Stomach (tissue), 9 donors: Measurements from ENCODE around the gene NAP1L4. TPM values are rescaled to one million over a fixed set of nuclear protein-coding genes. Genes with fewer than 3 reads are reported as not detected.

ENCODE experiments used
- DNase-seq, 2 donors: peaks; one replicate each; pipeline versions ENCODE4 v3.0.0 to v3.0.0-alpha.2; 2013 to 2019
- H3K27ac ChIP-seq, 5 donors: fragments of 200-600 bp in 4 of 5; sonication (generic) in 4 of 5; one replicate each; pipeline ENCODE4 v1.5.1; 2013 to 2019; ENCODE audit warnings: mild to moderate bottlenecking in 1 of 5, moderate library complexity in 1 of 5
- H3K27me3 ChIP-seq, 3 donors: fragments of 200-600 bp; sonication (generic); one replicate each; pipeline ENCODE4 v1.5.1; 2017 to 2019; ENCODE audit warnings: mixed run types in 1 of 3
- H3K36me3 ChIP-seq, 4 donors: fragments of 200-600 bp; sonication (generic); 1 replicate in 3 of 4; 2 replicates in 1 of 4; pipeline ENCODE4 v1.5.1; 2016 to 2019
- H3K4me1 ChIP-seq, 4 donors: fragments of 200-600 bp; sonication (generic); one replicate each; pipeline ENCODE4 v1.5.1; 2016 to 2019
- H3K4me3 ChIP-seq, 4 donors: fragments of 200-600 bp; sonication (generic) in 3 of 4; one replicate each; pipeline ENCODE4 v1.5.1; 2016 to 2019; ENCODE audit warnings: mild to moderate bottlenecking in 1 of 4
- H3K9me3 ChIP-seq, 4 donors: fragments of 200-600 bp; sonication (generic); one replicate each; pipeline ENCODE4 v1.5.1; 2016 to 2019
- EP300 ChIP-seq: sonication (generic); formaldehyde crosslinking; IDR thresholded peaks from one replicate; pipeline ENCODE4 v1.6.1; 2017; ENCODE audit warnings: antibody characterized with exemption
- POLR2A ChIP-seq, 4 donors: fragments of 450-650 bp; IDR thresholded peaks; one replicate each; pipeline ENCODE4 v1.6.1; 2016; ENCODE audit warnings: antibody characterized with exemption in 4 of 4, control low read depth in 2 of 4, mild to moderate bottlenecking in 1 of 4, moderate library complexity in 1 of 4
- POLR2AphosphoS5 ChIP-seq, 3 donors: sonication (generic); formaldehyde crosslinking; IDR thresholded peaks; one replicate each; pipeline ENCODE4 v1.6.1; 2016; ENCODE audit warnings: antibody characterized with exemption in 3 of 3
- WGBS, 5 donors: extraction: QIAGEN DNeasy Blood & Tissue Kit in 3 of 5; methylation state at CpG; one replicate each; pipeline versions ENCODE4 v1.1.5 to v1.1.7; 2013 to 2018; 5-methylcytosine and 5-hydroxymethylcytosine counted together
- intact Hi-C: fragments of 100-400 bp; cut with DNase I; formaldehyde crosslinking; loops from one replicate; pipeline ENCODE4 v1.15.1; 2023; ENCODE audit warnings: low total_unique reads
- polyA plus RNA-seq, 3 donors: library from polyadenylated mRNA; stranded (reverse); fragments of 200-250 nt; gene quantifications; one replicate each; pipeline ENCODE4 v1.2.3, GENCODE V29; 2013
- total RNA-seq, 5 donors: library from RNA; depleted of rRNA; stranded (reverse); fragments of >200 nt; gene quantifications; one replicate each; pipeline versions ENCODE4 v1.1.0 to v1.2.3, GENCODE V29; 2014 to 2016
- TF ChIP-seq, protein P1 (sequence below), 7 experiments: fragments of 450-650 bp in 4 of 7; fragments of 200-600 bp in 3 of 7; sonication (generic) in 3 of 7; IDR thresholded peaks; one replicate each; pipeline ENCODE4 v1.5.1; 2016 to 2019; ENCODE audit warnings: antibody characterized with exemption in 7 of 7, control low read depth in 2 of 7, mild to moderate bottlenecking in 1 of 7
- donor health status: healthy with polysubstance abuse.
- donor health status: Bipolar disorder and iron deficiency.
- donor health status: healthy.

Gene NAP1L4
- total and polyA plus RNA-seq, 8 donors, result 61.3 to 438 (median 121) TPM

DNA sequence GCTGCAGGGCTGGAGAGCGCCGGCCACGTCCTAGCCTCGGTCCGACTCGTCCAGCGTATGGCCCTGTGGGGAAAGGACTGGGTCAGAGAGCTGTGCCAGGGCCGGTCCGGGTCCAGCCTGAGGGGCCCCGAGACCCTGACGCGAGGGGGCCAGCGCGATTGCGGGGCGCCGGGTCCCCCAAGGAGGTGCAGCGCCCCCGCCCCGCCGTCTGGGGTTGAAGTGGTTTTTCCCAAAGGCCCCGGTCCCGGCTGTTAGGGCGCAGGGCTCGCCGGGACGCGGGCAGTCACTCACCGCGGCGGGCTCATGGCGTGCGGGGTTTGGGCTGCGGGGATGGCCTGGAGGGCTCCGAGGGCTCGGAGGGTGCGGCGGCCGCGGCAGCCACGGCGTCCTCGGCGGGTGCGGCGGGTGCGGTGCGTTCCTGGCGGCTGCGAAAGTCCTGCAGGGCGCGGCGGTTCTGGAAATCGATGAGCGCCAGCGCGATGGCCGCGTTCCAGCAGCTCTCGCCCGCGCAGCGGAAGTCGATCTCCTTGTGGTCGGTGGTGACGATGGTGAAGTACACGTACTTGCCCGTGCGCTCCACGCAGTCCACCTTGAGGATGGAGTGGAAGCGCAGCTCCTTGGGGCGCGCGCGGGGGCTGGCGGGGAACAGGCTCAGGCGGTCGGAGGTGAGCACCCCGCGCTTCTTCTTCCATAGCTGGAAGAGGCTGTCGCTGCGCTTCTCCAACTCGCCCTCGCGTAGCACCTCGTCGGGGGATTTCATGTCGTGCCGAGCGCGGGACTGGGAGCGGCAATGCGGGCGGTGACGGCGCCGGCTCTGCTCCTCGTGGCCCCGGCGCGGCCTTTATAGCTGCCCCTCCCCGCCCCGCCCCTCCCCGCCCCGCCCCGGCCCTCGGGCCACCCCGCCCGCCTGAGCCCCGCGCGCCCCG, 63.3 kb downstream of the NAP1L4 start, which contains the start of gene PHLDA2:
TSS of gene PHLDA2 (minus strand) at position 816 of the 926 bp plus-strand sequence. CDS start at position 760, 56 bp downstream.
- no peaks in the 10 kb centered on the region for H3K9me3 ChIP-seq
- peak; percentile 71 to 82 for DNase-seq
- peak within 1 kb of the TSS; percentile 84 to 89 (median 88) for H3K27ac ChIP-seq
- TF ChIP-seq POLR2A (IDR thresholded peaks at IDR 0.05) (peak in 2 of 4 donors; percentile 60 to 83), POLR2AphosphoS5 (IDR thresholded peaks at IDR 0.05) (peak in 2 of 3 donors; percentile 92 to 97)
- TF ChIP-seq, protein P1, sequence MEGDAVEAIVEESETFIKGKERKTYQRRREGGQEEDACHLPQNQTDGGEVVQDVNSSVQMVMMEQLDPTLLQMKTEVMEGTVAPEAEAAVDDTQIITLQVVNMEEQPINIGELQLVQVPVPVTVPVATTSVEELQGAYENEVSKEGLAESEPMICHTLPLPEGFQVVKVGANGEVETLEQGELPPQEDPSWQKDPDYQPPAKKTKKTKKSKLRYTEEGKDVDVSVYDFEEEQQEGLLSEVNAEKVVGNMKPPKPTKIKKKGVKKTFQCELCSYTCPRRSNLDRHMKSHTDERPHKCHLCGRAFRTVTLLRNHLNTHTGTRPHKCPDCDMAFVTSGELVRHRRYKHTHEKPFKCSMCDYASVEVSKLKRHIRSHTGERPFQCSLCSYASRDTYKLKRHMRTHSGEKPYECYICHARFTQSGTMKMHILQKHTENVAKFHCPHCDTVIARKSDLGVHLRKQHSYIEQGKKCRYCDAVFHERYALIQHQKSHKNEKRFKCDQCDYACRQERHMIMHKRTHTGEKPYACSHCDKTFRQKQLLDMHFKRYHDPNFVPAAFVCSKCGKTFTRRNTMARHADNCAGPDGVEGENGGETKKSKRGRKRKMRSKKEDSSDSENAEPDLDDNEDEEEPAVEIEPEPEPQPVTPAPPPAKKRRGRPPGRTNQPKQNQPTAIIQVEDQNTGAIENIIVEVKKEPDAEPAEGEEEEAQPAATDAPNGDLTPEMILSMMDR (IDR thresholded peaks at IDR 0.05), result no peak
- intact Hi-C loops, result no loop called here
- peaks cover 41 to 73% (median 55%) of the 10 kb centered on the region in 4 donors for H3K4me1 ChIP-seq
- peak within 1 kb of the TSS; percentile 52 to 71 (median 60) for H3K4me3 ChIP-seq
- H3K36me3 ChIP-seq, result no peaks in the 10 kb centered on the region
- 0 to 2% (median 1%) methylated on average over 24 to 113 of the region's 113 CpGs for WGBS, 5 donors
- peaks cover 0 to 53% (median 12%) of the 10 kb centered on the region in 3 donors for H3K27me3 ChIP-seq

DNA sequence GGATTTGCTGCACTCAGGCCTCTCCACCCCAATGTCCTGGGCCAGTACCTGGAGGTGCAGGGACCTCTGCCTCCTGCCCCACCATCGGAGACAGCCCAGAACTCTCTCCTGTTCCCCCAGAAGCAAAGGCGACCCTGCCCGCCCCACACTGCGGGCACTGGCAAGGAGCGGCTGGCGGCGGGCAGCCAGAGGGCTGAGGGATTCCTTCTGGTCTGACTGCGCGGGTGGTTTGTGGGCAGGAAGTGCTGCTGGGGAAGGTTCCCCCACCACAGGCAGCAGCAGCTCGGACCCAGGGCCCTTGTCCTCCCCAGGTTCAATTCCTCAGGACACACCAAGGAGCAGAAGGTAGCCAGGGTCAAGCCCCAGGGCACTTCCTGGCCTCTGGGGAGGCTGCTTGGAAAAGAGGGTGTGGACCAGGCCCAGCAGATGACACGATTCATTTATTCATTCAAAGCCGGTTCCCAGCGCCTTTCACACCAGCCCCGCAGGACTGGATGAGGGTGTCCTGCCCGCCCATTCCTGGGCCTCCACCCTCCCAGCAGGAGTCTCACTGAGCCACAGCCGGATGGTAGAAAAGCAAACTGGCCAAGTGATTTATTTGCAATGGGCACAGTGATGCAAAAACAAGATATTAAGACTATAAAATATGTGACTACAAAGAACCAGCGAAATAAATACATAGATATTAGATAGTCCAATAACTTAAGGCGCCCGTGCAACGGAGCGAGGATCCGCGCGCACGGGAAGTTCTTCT, 64.1 kb downstream of the NAP1L4 start:
- Histone ChIP-seq H3K4me1 (peaks cover 33 to 68% (median 52%) of the 10 kb centered on the region in 4 donors), H3K27me3 (peaks cover 0 to 53% (median 12%) of the 10 kb centered on the region in 3 donors), H3K4me3 (peak overlapping the region; percentile 52 to 71 (median 60)), H3K27ac (peak overlapping the region; percentile 84 to 89 (median 88)), H3K9me3 (no peaks in the 10 kb centered on the region), H3K36me3 (no peaks in the 10 kb centered on the region)
- peak in 1 of 2 donors; percentile 60 for DNase-seq
- intact Hi-C loops, result no loop called here
- TF ChIP-seq POLR2AphosphoS5 (IDR thresholded peaks at IDR 0.05) (no peak), POLR2A (IDR thresholded peaks at IDR 0.05) (no peak), EP300 (no peak)
- TF ChIP-seq, protein P1 (IDR thresholded peaks at IDR 0.05), result no peak
- WGBS, 5 donors, result 32 to 38% (median 34%) methylated on average over 23 to 25 of the region's 25 CpGs

DNA sequence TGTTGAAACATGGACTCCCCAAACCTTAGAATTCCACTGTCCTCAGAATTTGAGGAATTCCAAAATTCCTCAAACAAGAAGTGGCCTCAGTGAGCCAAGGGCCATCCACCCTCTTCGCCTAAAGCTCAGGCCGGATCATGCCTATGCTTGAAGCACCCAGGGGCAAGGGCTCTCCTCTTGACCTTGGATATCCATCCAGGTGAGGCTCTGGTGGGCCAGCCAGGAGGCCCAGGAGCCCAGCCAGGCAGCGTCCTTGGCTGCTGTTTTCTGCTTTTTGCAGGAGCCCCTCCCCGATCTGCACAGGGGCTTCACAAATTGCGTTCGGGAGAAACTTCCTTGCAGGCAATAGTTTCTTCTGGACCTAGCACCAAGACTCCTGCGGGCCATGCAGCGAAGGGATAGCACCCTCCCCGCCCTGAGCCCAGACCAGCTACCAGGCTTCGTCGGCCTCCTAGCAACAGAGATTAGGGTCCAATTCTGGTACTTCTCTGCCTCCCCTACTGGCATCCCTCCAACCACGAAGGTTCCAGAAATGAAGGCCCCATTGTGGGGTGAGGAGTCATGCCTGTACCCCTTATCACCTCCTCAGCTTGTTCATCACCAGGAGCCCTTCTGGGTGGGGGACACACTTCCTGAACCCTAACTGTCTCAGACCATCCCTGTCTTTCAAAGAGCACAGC, 64.9 kb downstream of the NAP1L4 start:
- intact Hi-C loops, result no loop called here
- H3K36me3 ChIP-seq, result no peaks in the 10 kb centered on the region
- H3K27ac ChIP-seq, result peak overlapping the region in 1 of 5 donors; percentile 88
- H3K4me1 ChIP-seq, result peaks cover 28 to 61% (median 47%) of the 10 kb centered on the region in 4 donors
- peak overlapping the region; percentile 52 to 71 (median 60) for H3K4me3 ChIP-seq
- DNase-seq, result no peak
- H3K27me3 ChIP-seq, result peaks cover 0 to 53% (median 12%) of the 10 kb centered on the region in 3 donors
- H3K9me3 ChIP-seq, result no peaks in the 10 kb centered on the region
- TF ChIP-seq EP300, result no peak
- no peak for TF ChIP-seq POLR2AphosphoS5 (IDR thresholded peaks at IDR 0.05)
- TF ChIP-seq POLR2A (IDR thresholded peaks at IDR 0.05), result no peak
- TF ChIP-seq, protein P1 (IDR thresholded peaks at IDR 0.05), result no peak
- WGBS, 5 donors, result 88 to 91% (median 90%) methylated on average over 12 of the region's 12 CpGs
